Breast epithelium (tissue), 4 donors: ENCODE measurements around the gene GIN1. TPM values are rescaled to one million over a fixed set of nuclear protein-coding genes. Genes with fewer than 3 reads are reported as not detected.

Source experiments
- DNase-seq, 2 donors: peaks; one replicate each; pipeline ENCODE4 v3.0.0-alpha.2; 2019; ENCODE audit warnings: low spot score in 2 of 2
- H3K27ac ChIP-seq, 2 donors: fragments of 200-600 bp; sonication (generic) in 1 of 2; one replicate each; pipeline ENCODE4 v1.5.1; 2016 to 2019; ENCODE audit warnings: mild to moderate bottlenecking in 1 of 2
- H3K27me3 ChIP-seq, 2 donors: fragments of 200-600 bp; sonication (generic) in 1 of 2; one replicate each; pipeline versions ENCODE4 v1.5.1 to v1.6.0; 2017 to 2019; ENCODE audit warnings: control low read depth in 1 of 2, mild to moderate bottlenecking in 1 of 2
- H3K36me3 ChIP-seq: fragments of 200-600 bp; one replicate; pipeline ENCODE4 v1.5.1; 2019
- H3K4me1 ChIP-seq, 2 donors: fragments of 200-600 bp; sonication (generic); one replicate each; pipeline ENCODE4 v1.5.1; 2016 to 2019; ENCODE audit warnings: control low read depth in 1 of 2
- H3K4me3 ChIP-seq, 3 donors: fragments of 200-600 bp; sonication (generic); 1 replicate in 2 of 3; 2 replicates in 1 of 3; pipeline ENCODE4 v1.5.1; 2016 to 2019; ENCODE audit warnings: mild to moderate bottlenecking in 3 of 3, moderate library complexity in 2 of 3
- H3K9me3 ChIP-seq, 2 donors: fragments of 200-600 bp; sonication (generic) in 1 of 2; one replicate each; pipeline ENCODE4 v1.5.1; 2016 to 2019; ENCODE audit warnings: control low read depth in 1 of 2
- CTCF ChIP-seq, 3 donors: fragments of 450-650 bp; IDR thresholded peaks; one replicate each; pipeline ENCODE4 v1.5.1; 2016 to 2017; ENCODE audit warnings: antibody characterized with exemption in 3 of 3, mild to moderate bottlenecking in 3 of 3, moderate library complexity in 3 of 3
- POLR2A ChIP-seq: fragments of 450-650 bp; IDR thresholded peaks from one replicate; pipeline ENCODE4 v1.6.1; 2016; ENCODE audit warnings: antibody characterized with exemption, mild to moderate bottlenecking, moderate library complexity
- POLR2AphosphoS5 ChIP-seq, 3 donors: sonication (generic); formaldehyde crosslinking; IDR thresholded peaks; one replicate each; pipeline ENCODE4 v1.6.1; 2017; ENCODE audit warnings: antibody characterized with exemption in 3 of 3
- intact Hi-C: fragments of 100-400 bp; cut with DNase I; formaldehyde crosslinking; loops from one replicate; pipeline ENCODE4 v1.15.1; 2023; ENCODE audit warnings: low total_unique reads
- total RNA-seq, 3 donors: library from RNA; depleted of rRNA; stranded (reverse); fragments of >200 nt; gene quantifications; one replicate each; pipeline ENCODE4 v1.1.0, GENCODE V29; 2016

The GIN1 gene
- total RNA-seq, 3 donors from 2014 or later, result 3.4 to 10.4 (median 4.9) TPM

GRCh38 chr5:103128202-103128601, 8.3 kb upstream of the GIN1 start:
- H3K4me3 ChIP-seq, result no peak overlapping the region
- TF ChIP-seq POLR2A, result no peak
- no peaks in the 10 kb centered on the region for H3K36me3 ChIP-seq
- H3K9me3 ChIP-seq, result no peaks in the 10 kb centered on the region
- DNase-seq, result no peak
- no peaks in the 10 kb centered on the region for H3K27me3 ChIP-seq
- peaks cover 0 to 4% of the 10 kb centered on the region in 2 donors for H3K4me1 ChIP-seq
- no peak overlapping the region for H3K27ac ChIP-seq
- intact Hi-C loops, result no loop called here

- Histone ChIP-seq H3K27me3 (no peaks in the 10 kb centered on the region), H3K9me3 (no peaks in the 10 kb centered on the region), H3K4me1 (peaks cover 0 to 5% of the 10 kb centered on the region in 2 donors), H3K36me3 (no peaks in the 10 kb centered on the region), H3K4me3 (no peak overlapping the region), H3K27ac (no peak overlapping the region)
- DNase-seq, result no peak
- TF ChIP-seq CTCF (IDR thresholded peaks at IDR 0.05) (no peak), POLR2AphosphoS5 (IDR thresholded peaks at IDR 0.05) (no peak), POLR2A (no peak)
- intact Hi-C loops, result no loop called here
Observed at GRCh38 chr5:103127292-103127817, 7.4 kb upstream of the GIN1 start.

- Histone ChIP-seq H3K27me3 (no peaks in the 10 kb centered on the region), H3K36me3 (no peaks in the 10 kb centered on the region), H3K27ac (no peak overlapping the region), H3K4me3 (no peak overlapping the region), H3K9me3 (no peaks in the 10 kb centered on the region), H3K4me1 (peaks cover 0 to 13% of the 10 kb centered on the region in 2 donors)
- intact Hi-C loops, result no loop called here
- DNase-seq, result no peak
- no peak for TF ChIP-seq CTCF (IDR thresholded peaks at IDR 0.05)
Observed at GRCh38 chr5:103126557-103126956, 6.6 kb upstream of the GIN1 start.

- H3K4me3 ChIP-seq, result no peak overlapping the region
- H3K9me3 ChIP-seq, result no peaks in the 10 kb centered on the region
- TF ChIP-seq POLR2A (no peak), CTCF (IDR thresholded peaks at IDR 0.05) (no peak), POLR2AphosphoS5 (IDR thresholded peaks at IDR 0.05) (no peak)
Observed at GRCh38 chr5:103122242-103122641, 2.3 kb upstream of the GIN1 start.

GRCh38 chr5:103120607-103121200, 766 bp upstream of the GIN1 start:
- peaks cover 0 to 18% of the 10 kb centered on the region in 2 donors for H3K4me1 ChIP-seq
- no peaks in the 10 kb centered on the region for H3K27me3 ChIP-seq
- intact Hi-C loops, result no loop called here
- no peaks in the 10 kb centered on the region for H3K9me3 ChIP-seq
- H3K27ac ChIP-seq, result peak overlapping the region; percentile 94 to 96
- H3K4me3 ChIP-seq, result peak overlapping the region; percentile 81 to 85 (median 84)
- no peak for DNase-seq
- TF ChIP-seq POLR2A, result no peak
- no peak for TF ChIP-seq POLR2AphosphoS5 (IDR thresholded peaks at IDR 0.05)
- TF ChIP-seq CTCF (IDR thresholded peaks at IDR 0.05), result no peak
- no peaks in the 10 kb centered on the region for H3K36me3 ChIP-seq

More at GRCh38 chr5:103122242-103122641, 2.3 kb upstream of the GIN1 start:
- DNase-seq, result no peak
- Histone ChIP-seq H3K36me3 (no peaks in the 10 kb centered on the region), H3K4me1 (peaks cover 0 to 18% of the 10 kb centered on the region in 2 donors), H3K27me3 (no peaks in the 10 kb centered on the region), H3K27ac (no peak overlapping the region)
- intact Hi-C loops, result no loop called here
